WTC11 (cell line): ENCODE measurements around the gene CGB8. TPM values are rescaled to one million over a fixed set of nuclear protein-coding genes. Genes with fewer than 3 reads are reported as not detected.
A peak's percentile ranks its signal among the peaks of the same experiment; 100 is the strongest.

ENCODE experiments used
- ATAC-seq: fragments of 200-7000 bp; cut with Tn5 transposase; 2 replicates; pipeline ENCODE4 v1.10.0; 2021; ENCODE audit warnings: mild to moderate bottlenecking, moderate library complexity
- CTCF ChIA-PET: fragments of 300-600 bp; sonication (Branson Sonifier 250); formaldehyde crosslinking; loops from one replicate; lab custom pipeline; 2021; ENCODE audit warnings: antibody characterized with exemption; lab: Charles Lee
- POLR2A ChIA-PET: fragments of 350-600 bp; sonication (Branson Sonifier 250); formaldehyde crosslinking; loops from one replicate; lab custom pipeline; 2021; ENCODE audit warnings: antibody characterized with exemption; lab: Charles Lee
- DNase-seq: peaks from one replicate; pipeline ENCODE4 v3.0.0; 2021; ENCODE audit warnings: low spot score
- H3K27ac Mint-ChIP-seq: 2 replicates; pipeline ENCODE4 v1.8.0; 2021; ENCODE audit warnings: mixed read lengths
- H3K27me3 Mint-ChIP-seq: 2 replicates; pipeline ENCODE4 v1.8.0; 2021; ENCODE audit warnings: low read depth, mild to moderate bottlenecking, moderate library complexity, mixed read lengths
- H3K36me3 Mint-ChIP-seq: 2 replicates; pipeline ENCODE4 v1.8.0; 2021; ENCODE audit warnings: mixed read lengths
- H3K4me1 Mint-ChIP-seq: 2 replicates; pipeline ENCODE4 v1.8.0; 2022; ENCODE audit warnings: mixed read lengths
- H3K4me3 Mint-ChIP-seq: 2 replicates; pipeline ENCODE4 v1.8.0; 2021; ENCODE audit warnings: mild to moderate bottlenecking, moderate library complexity, mixed read lengths
- H3K9me3 Mint-ChIP-seq: 2 replicates; pipeline ENCODE4 v1.8.0; 2021; ENCODE audit warnings: mixed read lengths
- CREM ChIP-seq: sonication (generic); formaldehyde crosslinking; IDR thresholded peaks from 2 replicates; pipeline ENCODE4 v1.8.1; 2022; ENCODE audit warnings: mild to moderate bottlenecking, missing genetic modification reagents, moderate library complexity
- ELF4 ChIP-seq: sonication (generic); formaldehyde crosslinking; IDR thresholded peaks from 2 replicates; pipeline ENCODE4 v1.8.1; 2022; ENCODE audit warnings: low read depth, mild to moderate bottlenecking, moderate library complexity, missing genetic modification reagents
- EMX1 ChIP-seq: fragments of 250-450 bp; sonication (Bioruptor Pico); IDR thresholded peaks from 2 replicates; pipeline ENCODE4 v1.8.0; 2021; ENCODE audit warnings: mild to moderate bottlenecking
- ESRRA ChIP-seq: sonication (generic); formaldehyde crosslinking; IDR thresholded peaks from 2 replicates; pipeline ENCODE4 v1.8.1; 2022; ENCODE audit warnings: mild to moderate bottlenecking, missing genetic modification reagents, borderline replicate concordance
- ETV6 ChIP-seq: sonication (generic); formaldehyde crosslinking; IDR thresholded peaks from 2 replicates; pipeline ENCODE4 v1.8.1; 2022; ENCODE audit warnings: mild to moderate bottlenecking, missing genetic modification reagents
- FOXJ3 ChIP-seq: sonication (generic); formaldehyde crosslinking; IDR thresholded peaks from 2 replicates; pipeline ENCODE4 v1.9.0; 2021; ENCODE audit warnings: missing genetic modification reagents, mild to moderate bottlenecking, borderline replicate concordance
- FOXP4 ChIP-seq: sonication (generic); formaldehyde crosslinking; IDR thresholded peaks from 2 replicates; pipeline ENCODE4 v1.8.0; 2022; ENCODE audit warnings: mild to moderate bottlenecking, missing genetic modification reagents
- IRF2 ChIP-seq: sonication (generic); formaldehyde crosslinking; IDR thresholded peaks from 2 replicates; pipeline ENCODE4 v1.8.0; 2022; ENCODE audit warnings: low read depth, missing genetic modification reagents, borderline replicate concordance
- KAT7 ChIP-seq: sonication (generic); formaldehyde crosslinking; IDR thresholded peaks from 2 replicates; pipeline ENCODE4 v1.8.1; 2023; ENCODE audit warnings: missing genetic modification reagents, mild to moderate bottlenecking, borderline replicate concordance
- MYBL2 ChIP-seq: sonication (generic); formaldehyde crosslinking; IDR thresholded peaks from 2 replicates; pipeline ENCODE4 v1.8.1; 2023; ENCODE audit warnings: mild to moderate bottlenecking, moderate library complexity, missing genetic modification reagents
- NFE2L1 ChIP-seq: sonication (generic); formaldehyde crosslinking; IDR thresholded peaks from 2 replicates; pipeline ENCODE4 v1.8.1; 2023; ENCODE audit warnings: missing genetic modification reagents
- SMAD3 ChIP-seq: sonication (generic); formaldehyde crosslinking; IDR thresholded peaks from 2 replicates; pipeline ENCODE4 v1.8.0; 2022; ENCODE audit warnings: missing genetic modification reagents, mild to moderate bottlenecking, borderline replicate concordance
- TEAD4 ChIP-seq: sonication (generic); formaldehyde crosslinking; IDR thresholded peaks from 2 replicates; pipeline ENCODE4 v1.8.0; 2022; ENCODE audit warnings: mild to moderate bottlenecking, missing genetic modification reagents
- total RNA-seq: library from RNA; stranded (reverse); gene quantifications from 3 replicates; pipeline ENCODE4 v1.2.3, GENCODE V29; 2021
- TF ChIP-seq, protein P1 (sequence below): sonication (generic); formaldehyde crosslinking; IDR thresholded peaks from 2 replicates; pipeline ENCODE4 v1.8.1; 2023; ENCODE audit warnings: mild to moderate bottlenecking, missing genetic modification reagents
- TF ChIP-seq, protein P2 (sequence below): sonication (generic); formaldehyde crosslinking; IDR thresholded peaks from 2 replicates; pipeline ENCODE4 v1.8.0; 2022; ENCODE audit warnings: mild to moderate bottlenecking, missing genetic modification reagents
- TF ChIP-seq, protein P3 (sequence below): sonication (generic); formaldehyde crosslinking; IDR thresholded peaks from 2 replicates; pipeline ENCODE4 v1.8.1; 2022; ENCODE audit warnings: low read depth, mild to moderate bottlenecking, moderate library complexity, missing genetic modification reagents, borderline replicate concordance
- TF ChIP-seq, protein P4 (sequence below): sonication (generic); formaldehyde crosslinking; IDR thresholded peaks from 2 replicates; pipeline ENCODE4 v1.8.0; 2023; ENCODE audit warnings: missing genetic modification reagents, mild to moderate bottlenecking, borderline replicate concordance
- TF ChIP-seq, protein P5 (sequence below): sonication (generic); formaldehyde crosslinking; IDR thresholded peaks from 2 replicates; pipeline ENCODE4 v1.8.1; 2023; ENCODE audit warnings: mild to moderate bottlenecking, moderate library complexity, missing genetic modification reagents
- TF ChIP-seq, protein P6 (sequence below): fragments of 250-450 bp; sonication (Bioruptor Pico); conservative IDR thresholded peaks from 2 replicates; pipeline ENCODE4 v1.9.0; 2021; ENCODE audit warnings: mild to moderate bottlenecking

The CGB8 gene
- total RNA-seq, 1 experiment from 2014 or later, result 0.31 TPM

DNA sequence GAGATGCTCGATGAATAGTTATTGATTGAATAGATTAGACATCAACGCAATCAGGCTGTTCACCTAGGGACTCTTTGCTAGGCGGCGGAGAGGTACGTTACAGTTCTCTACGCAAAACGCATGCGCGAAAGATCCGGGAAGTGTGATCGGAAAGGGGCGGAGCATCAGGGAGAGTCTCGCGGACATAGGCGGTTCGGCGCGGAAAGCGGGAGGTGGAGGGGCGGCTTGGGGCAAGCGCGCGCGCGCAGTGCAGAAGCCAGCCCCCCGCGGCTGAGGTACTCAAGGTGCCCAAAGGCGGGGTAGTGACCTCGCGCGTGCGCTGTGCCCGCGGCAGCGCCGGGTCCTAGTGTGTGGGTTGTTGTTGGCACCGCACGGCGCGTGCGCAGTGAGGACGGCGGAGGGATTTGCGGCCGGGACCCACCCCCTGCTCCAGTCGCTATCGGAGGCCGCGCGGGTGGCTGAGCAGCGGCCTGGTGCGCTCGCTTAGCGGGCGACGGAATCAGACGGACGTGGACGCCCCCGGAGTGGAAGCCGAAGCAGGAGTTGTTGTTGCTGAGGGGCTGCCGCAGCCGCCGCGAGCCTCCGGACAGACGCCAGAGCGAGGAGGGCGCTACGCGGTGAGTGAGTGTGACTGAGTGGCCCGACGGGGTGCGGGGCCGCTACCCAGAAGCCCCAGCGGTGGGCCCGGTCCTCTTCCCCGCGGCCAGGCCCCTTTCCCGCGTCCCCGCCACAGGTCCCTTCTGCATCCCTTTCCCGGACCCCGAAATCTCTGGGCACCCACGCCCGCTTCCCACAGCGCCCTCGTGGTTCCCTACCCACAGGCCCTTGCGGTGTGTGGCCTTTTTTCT lies 36.3 kb upstream of the CGB8 start, which contains the start of gene SNRNP70:
SNRNP70 (plus strand) TSS at position 432 of the 848 bp plus-strand sequence. CDS start 964 bp downstream, outside the sequence.
- Mint-ChIP-seq H3K9me3 (peaks cover 3% of the 10 kb centered on the region; the same call in 1 of the 2 replicates), H3K36me3 (peaks cover 27% of the 10 kb centered on the region), H3K4me1 (peaks cover 17% of the 10 kb centered on the region), H3K27ac (peak within 1 kb of the TSS; percentile 99), H3K27me3 (peaks cover 16% of the 10 kb centered on the region), H3K4me3 (peak within 1 kb of the TSS; percentile 96)
- ChIA-PET POLR2A (no interaction called here), CTCF (interaction anchor here (0.5 to 2.4 kb wide), 2 partner anchors 13 to 112 kb away, joined by 3 to 11 read pairs; no protein-coding TSS in a partner anchor)
- DNase-seq (peak; percentile 99), ATAC-seq (peak; percentile 97)
- peak; percentile 78 for TF ChIP-seq ETV6 (CRISPR knock-in tag)
- TF ChIP-seq NFE2L1 (CRISPR knock-in tag), result peak; percentile 81
- no peak for TF ChIP-seq EMX1 (CRISPR knock-in tag)
- TF ChIP-seq, protein P1, sequence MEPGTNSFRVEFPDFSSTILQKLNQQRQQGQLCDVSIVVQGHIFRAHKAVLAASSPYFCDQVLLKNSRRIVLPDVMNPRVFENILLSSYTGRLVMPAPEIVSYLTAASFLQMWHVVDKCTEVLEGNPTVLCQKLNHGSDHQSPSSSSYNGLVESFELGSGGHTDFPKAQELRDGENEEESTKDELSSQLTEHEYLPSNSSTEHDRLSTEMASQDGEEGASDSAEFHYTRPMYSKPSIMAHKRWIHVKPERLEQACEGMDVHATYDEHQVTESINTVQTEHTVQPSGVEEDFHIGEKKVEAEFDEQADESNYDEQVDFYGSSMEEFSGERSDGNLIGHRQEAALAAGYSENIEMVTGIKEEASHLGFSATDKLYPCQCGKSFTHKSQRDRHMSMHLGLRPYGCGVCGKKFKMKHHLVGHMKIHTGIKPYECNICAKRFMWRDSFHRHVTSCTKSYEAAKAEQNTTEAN, result peak; percentile 95
- 0 out of 2 replicates have a peak, but pooled peaks have one; percentile 58 for TF ChIP-seq FOXP4 (CRISPR knock-in tag)
- TF ChIP-seq, protein P2, sequence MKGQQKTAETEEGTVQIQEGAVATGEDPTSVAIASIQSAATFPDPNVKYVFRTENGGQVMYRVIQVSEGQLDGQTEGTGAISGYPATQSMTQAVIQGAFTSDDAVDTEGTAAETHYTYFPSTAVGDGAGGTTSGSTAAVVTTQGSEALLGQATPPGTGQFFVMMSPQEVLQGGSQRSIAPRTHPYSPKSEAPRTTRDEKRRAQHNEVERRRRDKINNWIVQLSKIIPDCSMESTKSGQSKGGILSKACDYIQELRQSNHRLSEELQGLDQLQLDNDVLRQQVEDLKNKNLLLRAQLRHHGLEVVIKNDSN (CRISPR knock-in tag), result no peak
- TF ChIP-seq IRF2 (CRISPR knock-in tag), result no peak
- TF ChIP-seq KAT7 (CRISPR knock-in tag), result 0 out of 2 replicates have a peak, but pooled peaks have one; percentile 64
- peak; percentile 90 for TF ChIP-seq MYBL2 (CRISPR knock-in tag)
- TF ChIP-seq TEAD4 (CRISPR knock-in tag), result peak; percentile 66; the same call in 1 of the 2 replicates
- TF ChIP-seq, protein P3, sequence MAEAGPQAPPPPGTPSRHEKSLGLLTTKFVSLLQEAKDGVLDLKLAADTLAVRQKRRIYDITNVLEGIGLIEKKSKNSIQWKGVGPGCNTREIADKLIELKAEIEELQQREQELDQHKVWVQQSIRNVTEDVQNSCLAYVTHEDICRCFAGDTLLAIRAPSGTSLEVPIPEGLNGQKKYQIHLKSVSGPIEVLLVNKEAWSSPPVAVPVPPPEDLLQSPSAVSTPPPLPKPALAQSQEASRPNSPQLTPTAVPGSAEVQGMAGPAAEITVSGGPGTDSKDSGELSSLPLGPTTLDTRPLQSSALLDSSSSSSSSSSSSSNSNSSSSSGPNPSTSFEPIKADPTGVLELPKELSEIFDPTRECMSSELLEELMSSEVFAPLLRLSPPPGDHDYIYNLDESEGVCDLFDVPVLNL (CRISPR knock-in tag), result peak; percentile 84; the same call in 1 of the 2 replicates
- TF ChIP-seq, protein P4, sequence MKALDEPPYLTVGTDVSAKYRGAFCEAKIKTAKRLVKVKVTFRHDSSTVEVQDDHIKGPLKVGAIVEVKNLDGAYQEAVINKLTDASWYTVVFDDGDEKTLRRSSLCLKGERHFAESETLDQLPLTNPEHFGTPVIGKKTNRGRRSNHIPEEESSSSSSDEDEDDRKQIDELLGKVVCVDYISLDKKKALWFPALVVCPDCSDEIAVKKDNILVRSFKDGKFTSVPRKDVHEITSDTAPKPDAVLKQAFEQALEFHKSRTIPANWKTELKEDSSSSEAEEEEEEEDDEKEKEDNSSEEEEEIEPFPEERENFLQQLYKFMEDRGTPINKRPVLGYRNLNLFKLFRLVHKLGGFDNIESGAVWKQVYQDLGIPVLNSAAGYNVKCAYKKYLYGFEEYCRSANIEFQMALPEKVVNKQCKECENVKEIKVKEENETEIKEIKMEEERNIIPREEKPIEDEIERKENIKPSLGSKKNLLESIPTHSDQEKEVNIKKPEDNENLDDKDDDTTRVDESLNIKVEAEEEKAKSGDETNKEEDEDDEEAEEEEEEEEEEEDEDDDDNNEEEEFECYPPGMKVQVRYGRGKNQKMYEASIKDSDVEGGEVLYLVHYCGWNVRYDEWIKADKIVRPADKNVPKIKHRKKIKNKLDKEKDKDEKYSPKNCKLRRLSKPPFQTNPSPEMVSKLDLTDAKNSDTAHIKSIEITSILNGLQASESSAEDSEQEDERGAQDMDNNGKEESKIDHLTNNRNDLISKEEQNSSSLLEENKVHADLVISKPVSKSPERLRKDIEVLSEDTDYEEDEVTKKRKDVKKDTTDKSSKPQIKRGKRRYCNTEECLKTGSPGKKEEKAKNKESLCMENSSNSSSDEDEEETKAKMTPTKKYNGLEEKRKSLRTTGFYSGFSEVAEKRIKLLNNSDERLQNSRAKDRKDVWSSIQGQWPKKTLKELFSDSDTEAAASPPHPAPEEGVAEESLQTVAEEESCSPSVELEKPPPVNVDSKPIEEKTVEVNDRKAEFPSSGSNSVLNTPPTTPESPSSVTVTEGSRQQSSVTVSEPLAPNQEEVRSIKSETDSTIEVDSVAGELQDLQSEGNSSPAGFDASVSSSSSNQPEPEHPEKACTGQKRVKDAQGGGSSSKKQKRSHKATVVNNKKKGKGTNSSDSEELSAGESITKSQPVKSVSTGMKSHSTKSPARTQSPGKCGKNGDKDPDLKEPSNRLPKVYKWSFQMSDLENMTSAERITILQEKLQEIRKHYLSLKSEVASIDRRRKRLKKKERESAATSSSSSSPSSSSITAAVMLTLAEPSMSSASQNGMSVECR, result peak; percentile 88; the same call in 1 of the 2 replicates
- TF ChIP-seq, protein P5, sequence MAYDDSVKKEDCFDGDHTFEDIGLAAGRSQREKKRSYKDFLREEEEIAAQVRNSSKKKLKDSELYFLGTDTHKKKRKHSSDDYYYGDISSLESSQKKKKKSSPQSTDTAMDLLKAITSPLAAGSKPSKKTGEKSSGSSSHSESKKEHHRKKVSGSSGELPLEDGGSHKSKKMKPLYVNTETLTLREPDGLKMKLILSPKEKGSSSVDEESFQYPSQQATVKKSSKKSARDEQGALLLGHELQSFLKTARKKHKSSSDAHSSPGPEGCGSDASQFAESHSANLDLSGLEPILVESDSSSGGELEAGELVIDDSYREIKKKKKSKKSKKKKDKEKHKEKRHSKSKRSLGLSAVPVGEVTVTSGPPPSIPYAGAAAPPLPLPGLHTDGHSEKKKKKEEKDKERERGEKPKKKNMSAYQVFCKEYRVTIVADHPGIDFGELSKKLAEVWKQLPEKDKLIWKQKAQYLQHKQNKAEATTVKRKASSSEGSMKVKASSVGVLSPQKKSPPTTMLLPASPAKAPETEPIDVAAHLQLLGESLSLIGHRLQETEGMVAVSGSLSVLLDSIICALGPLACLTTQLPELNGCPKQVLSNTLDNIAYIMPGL (CRISPR knock-in tag), result peak; percentile 89; the same call in 1 of the 2 replicates
- TF ChIP-seq ESRRA (CRISPR knock-in tag), result peak; percentile 70; the same call in 1 of the 2 replicates
- TF ChIP-seq ELF4, result no peak
- TF ChIP-seq SMAD3 (CRISPR knock-in tag), result 0 out of 2 replicates have a peak, but pooled peaks have one; percentile 26
- TF ChIP-seq FOXJ3 (CRISPR knock-in tag), result no peak
- TF ChIP-seq CREM (CRISPR knock-in tag), result peak; percentile 43; the same call in 1 of the 2 replicates
- TF ChIP-seq, protein P6, sequence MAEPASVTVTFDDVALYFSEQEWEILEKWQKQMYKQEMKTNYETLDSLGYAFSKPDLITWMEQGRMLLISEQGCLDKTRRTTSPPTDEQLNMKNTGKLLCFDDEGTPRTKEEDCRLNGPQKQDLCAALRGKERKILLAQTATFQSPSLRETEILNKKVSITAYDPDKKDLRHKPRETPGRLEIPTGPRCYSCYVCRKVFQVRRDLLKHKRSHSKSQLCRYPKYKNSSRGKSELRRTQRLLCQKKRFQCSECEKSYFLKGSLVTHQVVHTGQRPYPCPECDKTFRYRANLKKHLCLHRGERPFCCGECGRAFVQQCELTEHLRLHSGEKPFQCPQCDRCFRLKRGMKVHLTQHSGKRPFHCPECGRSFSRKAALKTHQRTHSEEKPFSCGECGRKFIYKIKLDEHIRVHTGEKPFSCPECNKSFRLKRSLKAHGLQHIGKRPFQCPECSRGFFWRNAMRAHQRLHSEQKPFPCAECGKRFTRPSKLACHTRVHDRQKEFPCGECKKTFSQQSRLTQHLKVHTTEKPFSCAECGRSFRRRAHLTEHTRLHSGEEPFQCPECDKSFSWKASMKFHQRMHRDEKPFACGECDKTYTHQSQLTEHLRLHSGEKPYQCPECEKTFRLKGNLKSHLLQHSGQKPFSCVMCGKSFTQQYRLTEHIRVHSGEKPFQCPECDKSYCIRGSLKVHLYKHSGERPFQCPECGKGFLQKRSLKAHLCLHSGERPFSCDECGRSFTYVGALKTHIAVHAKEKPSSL (CRISPR knock-in tag), result no peak
